ENCODE measurements around the gene SMIM36. TPM values are rescaled to one million over a fixed set of nuclear protein-coding genes. Genes with fewer than 3 reads are reported as not detected.

SMIM36 gene
- total RNA-seq, 2 donors from 2014 or later = not detected

GRCh38 chr17:55458287-55458900, 52.9 kb downstream of the SMIM36 start:
- DNase-seq = no peak
- H3K4me3 Mint-ChIP-seq = no peak overlapping the region
- no peaks in the 10 kb centered on the region for H3K27me3 Mint-ChIP-seq (ENCODE audit: insufficient read depth)
- H3K27ac ChIP-seq (ENCODE audit: low read depth, low read length) = no peak overlapping the region
- no peaks in the 10 kb centered on the region for H3K36me3 ChIP-seq (ENCODE audit: control insufficient read depth, insufficient read depth, low read length)
- WGBS, 2 experiments (ENCODE audit: insufficient coverage in 1 of 2, insufficient read length in 1 of 2) = 77 to 92% methylated on average over 3 to 22 of the region's 22 CpGs
- no peaks in the 10 kb centered on the region for H3K36me3 Mint-ChIP-seq (ENCODE audit: low read depth)
- TF ChIP-seq, protein P1, sequence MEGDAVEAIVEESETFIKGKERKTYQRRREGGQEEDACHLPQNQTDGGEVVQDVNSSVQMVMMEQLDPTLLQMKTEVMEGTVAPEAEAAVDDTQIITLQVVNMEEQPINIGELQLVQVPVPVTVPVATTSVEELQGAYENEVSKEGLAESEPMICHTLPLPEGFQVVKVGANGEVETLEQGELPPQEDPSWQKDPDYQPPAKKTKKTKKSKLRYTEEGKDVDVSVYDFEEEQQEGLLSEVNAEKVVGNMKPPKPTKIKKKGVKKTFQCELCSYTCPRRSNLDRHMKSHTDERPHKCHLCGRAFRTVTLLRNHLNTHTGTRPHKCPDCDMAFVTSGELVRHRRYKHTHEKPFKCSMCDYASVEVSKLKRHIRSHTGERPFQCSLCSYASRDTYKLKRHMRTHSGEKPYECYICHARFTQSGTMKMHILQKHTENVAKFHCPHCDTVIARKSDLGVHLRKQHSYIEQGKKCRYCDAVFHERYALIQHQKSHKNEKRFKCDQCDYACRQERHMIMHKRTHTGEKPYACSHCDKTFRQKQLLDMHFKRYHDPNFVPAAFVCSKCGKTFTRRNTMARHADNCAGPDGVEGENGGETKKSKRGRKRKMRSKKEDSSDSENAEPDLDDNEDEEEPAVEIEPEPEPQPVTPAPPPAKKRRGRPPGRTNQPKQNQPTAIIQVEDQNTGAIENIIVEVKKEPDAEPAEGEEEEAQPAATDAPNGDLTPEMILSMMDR (conservative IDR thresholded peaks at IDR 0.05) = no peak
- H3K27me3 ChIP-seq (ENCODE audit: control insufficient read depth, insufficient read depth, low read length, poor library complexity, severe bottlenecking) = no peaks in the 10 kb centered on the region
- H3K9me3 ChIP-seq (ENCODE audit: control insufficient read depth, low read length) = no peaks in the 10 kb centered on the region
- no peak overlapping the region for H3K4me3 ChIP-seq (ENCODE audit: low read length)
- H3K4me1 ChIP-seq (ENCODE audit: control insufficient read depth, insufficient read depth, low read length) = no peaks in the 10 kb centered on the region
- peaks cover 10% of the 10 kb centered on the region for H3K4me1 Mint-ChIP-seq
- no peak overlapping the region for H3K9ac ChIP-seq (ENCODE audit: extremely low read depth, low read length, poor library complexity, severe bottlenecking)
- H3K27ac Mint-ChIP-seq = no peak overlapping the region
- no peaks in the 10 kb centered on the region for H3K9me3 Mint-ChIP-seq

DNA sequence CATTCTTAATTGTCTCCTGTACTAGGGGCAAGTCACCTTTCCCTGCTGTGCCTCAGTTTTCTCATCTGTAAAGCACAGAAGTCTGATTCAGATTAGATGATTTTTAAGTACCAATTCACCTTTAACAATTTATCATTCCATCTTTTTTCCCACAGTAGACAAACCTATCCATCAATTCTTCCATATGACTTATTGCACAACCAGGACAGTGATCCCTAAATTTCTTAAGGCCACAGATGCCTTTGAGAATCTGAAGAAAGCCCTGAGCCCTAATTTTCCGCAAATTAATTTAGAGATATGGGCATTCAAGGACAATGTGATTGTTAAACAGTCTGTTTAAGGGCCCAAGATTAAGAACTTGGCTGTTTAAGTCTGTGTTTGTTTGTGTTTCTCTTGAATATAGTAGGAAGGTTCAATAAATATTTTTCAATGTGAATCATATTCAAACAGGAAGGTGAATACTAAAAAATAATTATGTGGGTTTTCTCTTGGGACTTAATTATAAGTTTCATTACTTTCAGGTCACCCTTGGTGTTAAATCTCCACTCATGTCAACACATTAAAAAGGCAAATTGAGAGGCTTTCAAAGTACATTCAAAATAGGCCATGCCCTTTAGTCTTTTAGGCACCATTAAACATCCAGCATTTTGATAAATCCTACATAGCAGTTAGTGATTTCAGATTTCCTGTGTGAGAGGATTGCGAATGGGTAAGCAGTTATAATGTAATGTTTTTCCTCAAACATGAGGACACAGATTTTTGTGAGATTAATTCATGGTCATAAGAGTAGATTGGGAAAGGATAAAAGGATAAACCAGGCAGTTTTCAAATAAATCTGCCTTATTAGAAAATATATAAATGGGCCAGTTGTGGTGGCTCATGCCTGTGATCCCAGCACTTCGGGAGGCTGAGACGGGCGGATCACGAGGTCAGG, 54.7 kb downstream of the SMIM36 start:
- Mint-ChIP-seq H3K4me1 (peaks cover 10% of the 10 kb centered on the region), H3K27me3 (ENCODE audit: insufficient read depth) (no peaks in the 10 kb centered on the region), H3K4me3 (no peak overlapping the region), H3K36me3 (ENCODE audit: low read depth) (no peaks in the 10 kb centered on the region), H3K27ac (no peak overlapping the region), H3K9me3 (no peaks in the 10 kb centered on the region)
- no peak for DNase-seq
- Histone ChIP-seq H3K27ac (ENCODE audit: low read depth, low read length) (no peak overlapping the region), H3K27me3 (ENCODE audit: control insufficient read depth, insufficient read depth, low read length, poor library complexity, severe bottlenecking) (no peaks in the 10 kb centered on the region), H3K4me3 (ENCODE audit: low read length) (no peak overlapping the region), H3K9ac (ENCODE audit: extremely low read depth, low read length, poor library complexity, severe bottlenecking) (no peak overlapping the region), H3K4me1 (ENCODE audit: control insufficient read depth, insufficient read depth, low read length) (no peaks in the 10 kb centered on the region), H3K9me3 (ENCODE audit: control insufficient read depth, low read length) (no peaks in the 10 kb centered on the region), H3K36me3 (ENCODE audit: control insufficient read depth, insufficient read depth, low read length) (no peaks in the 10 kb centered on the region)
- WGBS, 2 experiments (ENCODE audit: insufficient coverage in 1 of 2, insufficient read length in 1 of 2) = 80 to 92% methylated on average over 2 to 6 of the region's 6 CpGs
- TF ChIP-seq, protein P1 (conservative IDR thresholded peaks at IDR 0.05) = no peak

- no peaks in the 10 kb centered on the region for H3K27me3 ChIP-seq (ENCODE audit: control insufficient read depth, insufficient read depth, low read length, poor library complexity, severe bottlenecking)
- H3K9me3 Mint-ChIP-seq = no peaks in the 10 kb centered on the region
- DNase-seq = no peak
- no peaks in the 10 kb centered on the region for H3K36me3 Mint-ChIP-seq (ENCODE audit: low read depth)
- no peak overlapping the region for H3K27ac Mint-ChIP-seq
- H3K36me3 ChIP-seq (ENCODE audit: control insufficient read depth, insufficient read depth, low read length) = no peaks in the 10 kb centered on the region
- TF ChIP-seq, protein P1 (conservative IDR thresholded peaks at IDR 0.05) = no peak
- H3K4me1 ChIP-seq (ENCODE audit: control insufficient read depth, insufficient read depth, low read length) = peaks cover 6% of the 10 kb centered on the region
- H3K9me3 ChIP-seq (ENCODE audit: control insufficient read depth, low read length) = no peaks in the 10 kb centered on the region
- peaks cover 22% of the 10 kb centered on the region for H3K4me1 Mint-ChIP-seq
- no peak overlapping the region for H3K4me3 Mint-ChIP-seq
- 97% methylated on average over 4 of the region's 4 CpGs; no CpG with 5 or more reads in 1 of the 2 experiments for WGBS, 2 experiments (ENCODE audit: insufficient coverage in 1 of 2, insufficient read length in 1 of 2)
- H3K27me3 Mint-ChIP-seq (ENCODE audit: insufficient read depth) = no peaks in the 10 kb centered on the region
- H3K9ac ChIP-seq (ENCODE audit: extremely low read depth, low read length, poor library complexity, severe bottlenecking) = no peak overlapping the region
- H3K27ac ChIP-seq (ENCODE audit: low read depth, low read length) = no peak overlapping the region
- no peak overlapping the region for H3K4me3 ChIP-seq (ENCODE audit: low read length)
These were observed 56.3 kb downstream of the SMIM36 start for GRCh38 chr17:55454906-55455474.
